Liver (tissue), 9 donors: ENCODE measurements around the gene LSMEM2. TPM values are rescaled to one million over a fixed set of nuclear protein-coding genes. Genes with fewer than 3 reads are reported as not detected.

Experiments used
- DNase-seq: peaks from one replicate; pipeline ENCODE4 v3.0.0-alpha.2; 2017; ENCODE audit warnings: low spot score
- H3K27ac ChIP-seq, 2 donors: one replicate each; pipeline ENCODE4 v1.7.0; 2013; ENCODE audit warnings: inconsistent platforms in 2 of 2, low read length in 2 of 2, control low read depth in 1 of 2, low read depth in 1 of 2, mild to moderate bottlenecking in 1 of 2
- H3K27me3 ChIP-seq, 4 donors: one replicate each; pipeline versions ENCODE4 v1.6.1 to v1.7.0; 2013; ENCODE audit warnings: low read length in 3 of 4, inconsistent platforms in 1 of 4, mild to moderate bottlenecking in 1 of 4, moderate library complexity in 1 of 4; ENCODE audit not compliant: control insufficient read depth in 4 of 4, insufficient read depth in 4 of 4
- H3K36me3 ChIP-seq, 4 donors: one replicate each; pipeline versions ENCODE4 v1.6.1 to v1.7.0; 2013; ENCODE audit warnings: low read length in 3 of 4, mild to moderate bottlenecking in 3 of 4, low read depth in 1 of 4, moderate library complexity in 1 of 4; ENCODE audit not compliant: control insufficient read depth in 4 of 4, insufficient read depth in 3 of 4
- H3K4me1 ChIP-seq, 4 donors: one replicate each; pipeline versions ENCODE4 v1.6.1 to v1.7.0; 2013; ENCODE audit warnings: low read length in 3 of 4, mild to moderate bottlenecking in 3 of 4, moderate library complexity in 1 of 4; ENCODE audit not compliant: control insufficient read depth in 4 of 4, insufficient read depth in 4 of 4
- H3K4me3 ChIP-seq, 3 donors: one replicate each; pipeline versions ENCODE4 v1.6.1 to v1.7.0; 2013; ENCODE audit warnings: low read length in 3 of 3, control low read depth in 1 of 3, low read depth in 1 of 3, mild to moderate bottlenecking in 1 of 3
- H3K9ac ChIP-seq, 2 donors: one replicate each; pipeline ENCODE4 v1.7.0; 2013; ENCODE audit warnings: low read length in 2 of 2, mild to moderate bottlenecking in 2 of 2, moderate library complexity in 2 of 2, control low read depth in 1 of 2, low read depth in 1 of 2
- H3K9me3 ChIP-seq, 4 donors: one replicate each; pipeline versions ENCODE4 v1.6.1 to v1.7.0; 2013; ENCODE audit warnings: low read length in 3 of 4; ENCODE audit not compliant: control insufficient read depth in 4 of 4
- ATF3 ChIP-seq: IDR thresholded peaks from 2 replicates; pipeline ENCODE4 v1.6.1; 2016; ENCODE audit warnings: antibody characterized with exemption
- CTCF ChIP-seq: fragments of 150-350 bp; IDR thresholded peaks from 2 replicates; pipeline ENCODE4 v1.5.1; 2017; ENCODE audit warnings: improper control_type of control experiment, low read depth, low read length; ENCODE audit not compliant: missing input control
- EGR1 ChIP-seq, 2 donors: IDR thresholded peaks; 2 replicates each; pipeline ENCODE4 v1.6.1; 2016 to 2018; ENCODE audit warnings: antibody characterized with exemption in 2 of 2, low read depth in 2 of 2
- FOXA1 ChIP-seq: IDR thresholded peaks from 2 replicates; pipeline ENCODE4 v1.6.1; 2016; ENCODE audit warnings: antibody characterized with exemption
- GABPA ChIP-seq, 2 donors: IDR thresholded peaks in 1 of 2; conservative IDR thresholded peaks in 1 of 2; 2 replicates each; pipeline ENCODE4 v1.6.1; 2016; ENCODE audit warnings: antibody characterized with exemption in 2 of 2, mild to moderate bottlenecking in 1 of 2, moderate library complexity in 1 of 2
- HNF4A ChIP-seq, 2 donors: conservative IDR thresholded peaks; 2 replicates each; pipeline ENCODE4 v1.6.1; 2016; ENCODE audit warnings: antibody characterized with exemption in 2 of 2, mild to moderate bottlenecking in 2 of 2
- HNF4G ChIP-seq: IDR thresholded peaks from 2 replicates; pipeline ENCODE4 v1.6.1; 2016; ENCODE audit warnings: antibody characterized with exemption
- JUND ChIP-seq, 2 donors: IDR thresholded peaks; 2 replicates each; pipeline ENCODE4 v1.6.1; 2016; ENCODE audit warnings: antibody characterized with exemption in 2 of 2
- NR2F2 ChIP-seq: IDR thresholded peaks from 2 replicates; pipeline ENCODE4 v1.6.1; 2016; ENCODE audit warnings: antibody characterized with exemption
- RAD21 ChIP-seq, 2 donors: IDR thresholded peaks; 2 replicates each; pipeline ENCODE4 v1.6.1; 2016; ENCODE audit warnings: antibody characterized with exemption in 2 of 2, mild to moderate bottlenecking in 2 of 2
- REST ChIP-seq: IDR thresholded peaks from 2 replicates; pipeline ENCODE4 v1.6.1; 2016; ENCODE audit warnings: antibody characterized with exemption, mild to moderate bottlenecking
- RXRA ChIP-seq, 2 donors: IDR thresholded peaks; 2 replicates each; pipeline ENCODE4 v1.6.1; 2017 to 2018; ENCODE audit warnings: antibody characterized with exemption in 2 of 2, mild to moderate bottlenecking in 1 of 2
- SP1 ChIP-seq: IDR thresholded peaks from 2 replicates; pipeline ENCODE4 v1.6.1; 2018; ENCODE audit warnings: antibody characterized with exemption, mild to moderate bottlenecking
- YY1 ChIP-seq: IDR thresholded peaks from 2 replicates; pipeline ENCODE4 v1.6.1; 2016; ENCODE audit warnings: antibody characterized with exemption, mild to moderate bottlenecking
- ZBTB33 ChIP-seq: IDR thresholded peaks from 2 replicates; pipeline ENCODE4 v1.6.1; 2016; ENCODE audit warnings: antibody characterized with exemption
- WGBS: extraction: QIAGEN DNeasy Blood & Tissue Kit; methylation state at CpG from one replicate; pipeline ENCODE4 v1.1.7; 2013; 5-methylcytosine and 5-hydroxymethylcytosine counted together
- polyA plus RNA-seq, 2 donors: library from polyadenylated mRNA; stranded (reverse) in 1 of 2; unstranded in 1 of 2; fragments of 200-250 nt in 1 of 2; fragments of >200 nt in 1 of 2; fragmentation: Nextera tagmentation in 1 of 2; extraction: Ambion mirVana in 1 of 2; gene quantifications; one replicate each; pipeline versions ENCODE4 v1.2.1 to v1.2.3, GENCODE V29; 2013 to 2015
- total RNA-seq, 2 donors: library from RNA; depleted of rRNA; stranded (reverse); fragments of >200 nt; gene quantifications; one replicate each; pipeline ENCODE4 v1.2.3, GENCODE V29; 2014
- donor health status: healthy.
- donor health status: healthy.
- donor health status: healthy.
- donor health status: healthy.
- donor health status: healthy.

The LSMEM2 gene
- total and polyA plus RNA-seq, 4 donors, result 0.03 to 0.08 TPM; not detected in 2

- TF ChIP-seq ZBTB33, result no peak
- TF ChIP-seq HNF4G, result no peak
- TF ChIP-seq EGR1 (IDR thresholded peaks at IDR 0.05; ENCODE audit: low read depth in 2 of 2), result no peak
- no peak for TF ChIP-seq JUND (IDR thresholded peaks at IDR 0.05)
- no peak for TF ChIP-seq NR2F2
- peak in 1 of 2 donors; percentile 7 for TF ChIP-seq RXRA (IDR thresholded peaks at IDR 0.05)
- TF ChIP-seq ATF3, result no peak
- TF ChIP-seq HNF4A (conservative IDR thresholded peaks at IDR 0.05), result no peak
Measured at GRCh38 chr3:50272911-50273688, 5.8 kb upstream of the LSMEM2 start (continued).

GRCh38 chr3:50273689-50274065 lies 5.2 kb upstream of the LSMEM2 start:
- Histone ChIP-seq H3K9me3 (no peaks in the 10 kb centered on the region), H3K36me3 (no peaks in the 10 kb centered on the region), H3K4me3 (no peak overlapping the region), H3K9ac (no peak overlapping the region), H3K27ac (no peak overlapping the region), H3K27me3 (peaks cover 0 to 2% (median 0%) of the 10 kb centered on the region in 4 donors), H3K4me1 (peaks cover 3 to 41% (median 19%) of the 10 kb centered on the region in 4 donors)
- WGBS, result 38% methylated on average over 31 of the region's 31 CpGs
- TF ChIP-seq REST, result no peak
- TF ChIP-seq EGR1 (IDR thresholded peaks at IDR 0.05; ENCODE audit: low read depth in 2 of 2), result no peak
- no peak for TF ChIP-seq YY1
- no peak for TF ChIP-seq FOXA1
- TF ChIP-seq GABPA (IDR thresholded peaks at IDR 0.05 in 1 of 2, conservative IDR thresholded peaks at IDR 0.05 in 1 of 2), result no peak
- TF ChIP-seq RAD21 (IDR thresholded peaks at IDR 0.05), result no peak
- no peak for TF ChIP-seq SP1
- no peak for TF ChIP-seq HNF4A (conservative IDR thresholded peaks at IDR 0.05)
- TF ChIP-seq CTCF, result no peak
- no peak for DNase-seq
